EL (cell line): ENCODE measurements around the gene CAB39L.
"Not testable (repeated sequence)": the region's sequence is repeated elsewhere in the genome, so short reads cannot be mapped to it uniquely, and the experiment has no call there.

Experiments
- DNase-seq: peaks from one replicate; pipeline ENCODE4 v3.0.0-alpha.2; 2016

CAB39L gene

DNA sequence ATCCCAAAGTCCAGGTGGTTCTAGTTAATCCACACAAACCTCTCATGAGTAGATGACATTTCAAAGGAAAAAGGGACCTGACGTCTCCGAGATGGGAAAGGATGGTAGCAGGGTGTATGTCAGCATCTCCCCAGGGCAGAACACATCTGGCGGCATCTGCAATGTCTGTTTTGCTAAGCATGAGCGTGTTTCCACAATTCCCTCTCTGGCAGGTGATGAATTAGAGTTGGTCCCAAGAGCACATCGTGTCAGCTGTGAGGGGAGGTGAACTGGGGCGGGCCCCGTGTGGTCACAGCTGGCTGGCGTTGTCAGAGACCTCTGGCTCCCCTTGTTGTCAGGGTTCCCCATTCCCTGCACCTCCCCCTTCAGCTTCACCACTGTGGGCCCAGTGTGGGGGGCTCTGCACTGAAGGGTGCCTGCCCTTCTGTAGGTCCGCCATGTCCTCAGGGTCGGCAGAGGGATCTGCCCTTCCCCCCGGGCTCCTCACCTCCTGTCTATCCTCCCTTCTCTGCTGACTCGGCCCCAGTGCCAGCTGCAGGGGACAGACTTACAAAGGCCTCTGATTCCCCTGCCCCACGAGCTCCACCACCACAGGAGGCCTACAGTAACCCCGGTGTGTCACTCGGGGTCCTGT lies 138.0 kb downstream of the CAB39L start:
- DNase-seq, result no peak

DNA sequence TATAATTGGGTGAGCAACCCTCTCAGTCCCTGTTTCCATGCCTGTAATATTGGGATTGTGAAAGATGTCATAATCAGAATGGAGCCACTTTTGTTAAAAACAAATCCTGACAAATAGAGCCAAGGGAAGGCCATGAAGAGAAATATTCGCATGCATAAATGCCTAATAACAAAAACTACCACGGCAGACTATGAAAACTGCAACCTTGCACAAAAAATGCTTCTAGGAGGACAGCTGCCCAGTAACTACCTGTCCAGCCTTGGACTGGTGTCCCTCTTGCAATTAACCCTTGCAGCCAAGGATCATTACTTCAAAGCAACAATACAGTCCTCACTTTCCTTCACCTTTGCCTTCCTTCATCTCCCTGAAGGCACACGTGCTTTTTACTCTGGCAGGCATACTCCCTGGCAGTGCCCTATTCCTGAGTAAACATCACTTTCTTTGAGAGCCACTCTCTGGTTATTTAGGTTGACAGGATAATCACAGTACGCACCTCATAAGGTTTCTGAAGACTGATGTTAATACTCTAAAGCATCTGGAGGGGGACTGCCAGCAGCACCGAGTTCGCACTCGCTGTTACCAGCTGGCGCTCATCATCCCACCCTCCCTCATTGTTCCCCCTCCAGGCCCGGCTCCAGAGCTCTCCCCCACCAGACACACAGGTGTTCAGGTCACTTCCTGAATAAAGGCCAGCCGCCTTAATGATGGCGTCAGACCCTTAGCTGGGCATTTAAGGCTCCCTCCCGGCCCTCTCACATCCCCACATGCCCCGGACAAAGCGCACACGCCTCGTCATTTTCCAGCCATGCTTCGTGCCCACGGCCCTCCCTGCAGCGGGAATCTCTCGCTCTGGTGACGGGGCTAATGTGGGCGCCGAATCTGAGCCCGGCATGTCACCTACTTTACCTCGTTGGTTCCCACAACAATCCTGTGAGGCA lies 138.8 kb downstream of the CAB39L start:
- DNase-seq, result no peak

DNA sequence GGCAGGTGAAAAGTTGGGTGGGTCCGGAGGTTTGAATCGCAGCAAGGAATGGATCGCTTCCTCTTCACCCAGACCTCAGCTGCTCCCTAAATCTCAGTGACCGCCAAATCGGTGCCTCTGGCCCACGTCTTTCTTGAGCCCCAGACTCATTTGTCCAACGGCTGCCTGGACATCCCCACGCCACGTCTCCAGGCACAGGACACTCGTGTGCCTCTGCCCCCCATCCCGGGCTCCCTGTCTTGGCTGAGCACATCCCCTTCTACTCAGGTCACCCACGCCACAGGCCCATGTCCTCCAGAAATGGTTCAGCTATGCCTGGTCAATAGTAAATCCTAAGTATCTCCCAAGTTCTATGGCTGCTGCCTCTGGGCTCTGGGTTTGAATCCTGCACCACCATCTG lies 139.5 kb downstream of the CAB39L start:
- no peak for DNase-seq

DNA sequence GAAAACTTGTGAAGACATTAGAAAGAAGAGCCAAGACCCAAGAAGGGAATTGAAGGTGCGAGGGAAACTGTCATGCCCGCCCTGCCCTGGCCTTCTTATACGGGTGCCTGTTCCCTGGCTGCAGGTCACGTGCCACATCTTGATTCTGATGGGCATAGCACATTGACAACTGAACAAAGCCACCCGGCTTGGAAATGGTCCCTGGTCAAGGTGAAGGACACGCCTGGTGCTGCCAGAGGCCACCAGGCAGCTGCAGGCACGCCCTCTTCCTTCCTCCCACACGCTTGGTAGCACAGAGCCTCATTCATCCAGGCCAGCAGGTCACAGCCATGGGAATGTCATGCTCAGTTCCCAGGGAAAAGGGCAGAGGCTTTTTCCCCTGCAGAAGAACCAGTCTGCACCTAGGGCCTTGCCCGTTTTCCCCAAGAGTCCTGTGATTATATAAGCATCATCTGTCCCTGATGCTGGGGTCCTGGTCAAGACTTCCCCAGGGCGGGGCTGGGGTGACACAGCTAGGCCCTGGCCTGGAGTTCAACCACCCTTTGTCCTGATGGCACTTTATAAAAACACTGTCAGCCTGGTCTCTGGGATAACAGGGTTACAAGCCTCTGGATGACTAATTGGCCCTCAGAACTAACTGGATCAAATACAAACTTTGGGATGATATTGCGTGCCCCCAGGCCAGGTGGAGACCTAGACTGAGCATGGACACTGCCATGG lies 140.2 kb downstream of the CAB39L start:
- no peak for DNase-seq

DNA sequence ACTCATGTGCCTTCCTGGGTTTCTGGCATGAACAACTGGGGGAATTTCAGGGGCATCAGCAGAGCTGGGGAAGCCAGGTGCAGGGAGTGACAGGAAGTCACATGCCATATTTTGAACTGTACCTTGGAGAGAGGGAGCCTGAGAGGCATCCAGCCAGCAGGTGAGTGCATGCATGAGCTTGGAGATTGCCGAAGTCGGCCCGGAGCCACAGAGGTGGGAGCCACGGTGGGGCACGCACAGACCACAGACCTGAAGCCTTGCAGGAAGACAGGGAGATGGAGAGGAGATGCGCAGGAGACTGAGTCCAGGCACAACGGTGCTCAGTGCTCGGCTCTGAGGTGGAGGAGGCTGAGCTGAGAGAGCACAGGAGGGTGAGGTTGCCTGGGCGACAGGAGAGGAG lies 141.0 kb downstream of the CAB39L start:
- DNase-seq, result no peak

DNA sequence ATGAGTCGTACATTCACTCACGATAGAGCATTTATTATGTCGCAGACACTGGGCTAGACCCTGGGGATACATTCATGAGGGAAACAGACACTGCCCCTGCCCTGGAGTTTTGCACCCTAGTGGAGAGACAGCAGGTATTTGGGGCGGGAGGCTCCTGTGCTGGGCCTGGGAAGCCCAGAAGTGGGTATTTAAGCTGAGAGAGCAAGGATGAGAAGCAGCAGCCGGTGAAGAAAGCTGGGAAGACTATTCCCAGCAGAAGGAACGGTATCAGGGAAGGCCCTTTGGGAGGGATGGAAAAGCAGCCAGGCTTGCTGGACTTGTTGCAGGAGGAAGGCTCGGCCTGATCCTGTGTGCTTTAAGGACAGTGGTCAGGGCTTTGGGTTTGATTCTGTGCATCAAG lies 141.6 kb downstream of the CAB39L start:
- DNase-seq, result no peak

DNA sequence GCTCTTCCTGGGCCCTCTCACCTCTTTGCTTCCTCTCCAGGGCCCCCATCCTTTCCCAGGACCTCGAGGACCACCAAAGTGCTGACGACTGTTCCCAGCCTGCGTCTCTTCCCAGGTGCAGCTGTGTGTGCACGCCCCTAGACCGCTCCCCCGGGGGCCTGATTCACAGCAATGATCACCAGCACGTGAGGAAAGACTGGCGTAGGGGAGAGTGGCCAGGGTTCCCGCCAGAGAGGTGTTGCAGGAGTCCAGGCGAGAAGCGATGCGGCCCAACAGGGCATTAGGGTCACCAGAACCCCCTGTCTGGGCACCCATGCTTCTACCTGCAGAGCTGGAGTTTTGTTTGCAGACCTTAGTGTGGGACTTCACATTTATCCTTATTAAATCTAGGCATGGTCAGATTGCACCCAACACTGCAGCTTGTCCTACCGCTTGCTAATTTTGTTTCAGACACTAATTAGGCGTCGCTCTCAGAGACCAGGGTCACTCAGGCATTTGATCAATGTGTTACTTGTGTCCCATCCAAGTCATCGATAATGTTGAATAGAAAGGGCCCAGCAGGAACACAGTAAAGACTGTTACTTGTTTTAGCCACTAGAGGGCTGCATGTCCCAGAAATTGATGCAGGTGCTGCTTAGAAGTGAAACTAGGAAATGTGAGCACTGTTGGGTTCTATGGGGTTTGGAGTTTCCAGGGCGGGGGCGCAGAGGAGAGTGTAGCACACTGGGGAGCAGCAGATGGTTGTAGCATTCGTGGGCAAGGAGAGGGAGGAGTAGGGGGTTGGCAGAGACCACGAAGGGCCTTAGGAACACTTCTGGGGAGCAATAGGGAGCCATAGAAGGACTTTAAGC lies 142.9 kb downstream of the CAB39L start:
- DNase-seq, result peak; percentile 77

DNA sequence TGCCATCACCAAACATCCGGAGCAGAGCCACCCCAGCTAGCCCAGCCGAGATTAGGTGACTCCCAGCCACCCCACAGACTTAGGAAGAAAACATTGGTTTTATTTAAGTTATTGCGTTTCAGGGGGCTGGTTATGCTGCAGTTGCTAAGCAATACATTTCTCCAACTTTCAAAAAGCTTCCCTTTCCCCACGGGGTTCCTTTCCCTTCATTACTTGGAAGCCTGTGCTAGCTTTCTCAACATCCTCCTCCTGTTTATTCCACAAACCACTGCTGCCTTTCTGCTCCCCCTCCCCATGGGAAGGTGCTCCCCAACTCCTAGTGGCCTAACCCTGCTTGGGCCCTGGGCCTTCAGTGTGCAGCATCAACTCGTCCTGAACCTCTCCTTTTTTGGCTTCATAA lies 143.6 kb downstream of the CAB39L start:
- no peak for DNase-seq

DNA sequence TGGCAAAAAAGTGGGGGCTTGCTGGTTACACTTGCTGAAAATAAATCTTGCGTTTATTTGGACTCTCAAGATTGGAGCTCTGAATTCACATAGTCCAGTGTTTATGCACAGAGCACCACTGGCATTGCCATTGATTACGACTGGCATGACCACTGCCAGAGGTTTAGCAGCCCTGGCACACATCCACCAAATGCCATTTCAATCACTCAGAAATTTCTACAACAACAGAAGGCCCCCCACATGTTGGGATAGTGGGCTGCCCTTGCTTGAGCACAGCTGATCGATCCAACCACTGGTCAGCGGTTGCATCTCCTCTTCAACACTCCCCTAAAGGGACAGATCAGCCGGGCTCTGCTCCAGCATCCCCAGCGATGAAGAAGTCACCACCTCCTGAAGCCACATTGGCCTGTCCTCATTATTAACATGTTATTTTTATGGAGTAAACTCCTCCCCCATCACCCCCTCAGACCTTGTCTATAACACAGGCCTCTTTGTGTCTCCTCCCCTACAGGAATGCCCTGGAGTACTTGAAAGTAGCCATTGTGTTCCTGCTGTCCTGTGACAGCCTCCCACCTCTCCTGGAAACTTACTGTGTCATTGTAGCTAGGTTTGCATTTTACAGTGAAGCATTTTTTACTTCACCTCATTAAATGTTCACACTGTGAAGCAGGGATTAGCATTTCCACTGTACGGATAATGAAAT lies 144.8 kb downstream of the CAB39L start:
- DNase-seq, result peak; percentile 7

DNA sequence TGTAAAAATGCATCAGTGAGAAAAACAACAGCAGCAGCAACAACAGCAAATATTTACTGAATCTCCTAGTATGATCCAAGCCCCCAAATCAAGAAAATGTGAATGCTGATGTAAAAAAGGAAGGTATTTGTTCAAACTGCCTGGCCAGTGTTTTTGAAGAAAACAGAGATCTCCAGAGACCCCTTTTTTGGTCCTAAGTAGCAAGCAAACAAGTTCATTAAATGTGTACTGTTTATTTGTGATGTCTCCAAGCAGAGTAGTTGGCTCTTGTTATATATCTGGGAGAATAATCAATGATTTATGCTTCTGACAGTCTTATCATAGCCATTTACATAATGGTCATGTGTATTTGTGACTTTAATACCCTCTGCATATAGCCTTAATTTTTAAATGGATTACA lies 145.4 kb downstream of the CAB39L start:
- no peak for DNase-seq

DNA sequence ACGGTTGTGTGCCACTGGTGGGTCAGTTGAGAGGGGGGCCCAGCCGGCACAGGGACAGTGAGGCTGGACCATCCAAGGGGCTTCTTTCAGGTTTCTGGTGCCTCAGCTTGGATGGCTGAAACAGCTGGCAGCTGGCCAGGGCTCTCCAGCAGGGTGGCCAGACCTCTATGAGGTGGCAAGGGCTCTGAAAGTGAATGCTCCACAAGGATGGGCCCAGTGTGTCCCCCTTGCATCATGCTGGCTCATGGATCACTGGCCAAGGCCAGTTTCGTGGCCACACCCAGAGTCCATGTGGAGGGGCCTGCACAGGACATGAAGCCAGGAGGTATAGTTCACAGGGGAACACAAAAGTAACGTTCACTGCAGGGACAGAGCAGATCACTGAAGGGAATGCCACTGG lies 146.5 kb downstream of the CAB39L start:
- DNase-seq, result no peak

DNA sequence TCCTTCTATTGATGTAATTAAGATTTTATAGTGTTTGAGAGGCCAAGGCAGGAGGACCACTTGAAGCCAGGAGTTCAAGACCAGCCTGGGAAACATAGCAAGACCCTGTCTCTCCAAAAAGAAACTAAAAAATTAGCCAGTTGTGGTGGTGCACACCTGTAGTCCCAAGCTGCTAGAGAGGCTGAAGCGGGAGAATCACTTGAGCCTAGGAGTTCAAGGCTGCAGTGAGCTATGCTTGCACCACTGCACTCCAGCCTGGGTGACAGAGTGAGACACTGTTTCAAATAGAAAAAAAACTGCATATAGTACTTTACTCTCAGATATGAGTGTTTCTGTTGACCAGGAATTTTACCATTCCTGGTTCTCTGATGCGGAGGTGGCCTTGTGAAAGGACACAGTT lies 147.2 kb downstream of the CAB39L start:
- DNase-seq, result no peak

DNA sequence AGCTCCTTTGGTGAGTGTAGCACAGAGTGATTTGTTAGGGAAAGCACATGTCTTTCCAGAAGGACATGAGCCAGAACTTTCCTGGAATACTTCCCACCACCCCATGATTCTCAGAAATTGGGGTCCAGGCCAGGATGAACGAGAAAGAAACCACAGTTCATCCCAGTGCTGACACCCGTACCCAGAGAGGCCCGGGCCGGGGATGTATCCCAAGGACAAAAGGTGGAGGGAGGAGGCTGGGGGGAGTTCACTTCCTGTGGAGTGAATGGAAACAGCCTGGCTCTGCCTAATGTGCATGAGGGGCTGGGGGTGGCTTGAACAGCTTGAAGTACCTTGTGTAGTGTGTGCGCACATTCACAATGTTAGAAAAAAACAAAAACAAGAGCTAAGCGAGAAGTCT lies 148.6 kb downstream of the CAB39L start:
- DNase-seq, result no peak

DNA sequence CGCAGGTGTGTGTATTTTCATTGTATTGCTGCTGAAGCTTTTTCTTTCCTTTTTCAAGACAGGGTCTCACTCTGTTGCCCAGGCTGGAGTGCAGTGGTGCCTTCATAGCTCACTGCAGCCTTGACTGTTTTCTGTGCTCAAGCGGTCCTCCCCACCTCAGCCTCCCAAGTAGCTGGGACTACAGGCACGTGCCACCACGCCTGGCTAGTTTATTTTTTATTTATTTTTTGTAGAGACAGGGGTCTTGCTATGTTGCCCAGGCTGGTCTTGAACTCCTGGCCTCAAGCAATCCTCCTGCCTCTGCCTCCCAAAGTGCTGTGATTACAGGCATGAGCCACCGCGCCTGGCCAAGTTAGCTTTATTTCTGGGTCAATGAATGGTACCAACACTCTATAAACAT lies 149.1 kb downstream of the CAB39L start:
- DNase-seq, result not testable (repeated sequence)

DNA sequence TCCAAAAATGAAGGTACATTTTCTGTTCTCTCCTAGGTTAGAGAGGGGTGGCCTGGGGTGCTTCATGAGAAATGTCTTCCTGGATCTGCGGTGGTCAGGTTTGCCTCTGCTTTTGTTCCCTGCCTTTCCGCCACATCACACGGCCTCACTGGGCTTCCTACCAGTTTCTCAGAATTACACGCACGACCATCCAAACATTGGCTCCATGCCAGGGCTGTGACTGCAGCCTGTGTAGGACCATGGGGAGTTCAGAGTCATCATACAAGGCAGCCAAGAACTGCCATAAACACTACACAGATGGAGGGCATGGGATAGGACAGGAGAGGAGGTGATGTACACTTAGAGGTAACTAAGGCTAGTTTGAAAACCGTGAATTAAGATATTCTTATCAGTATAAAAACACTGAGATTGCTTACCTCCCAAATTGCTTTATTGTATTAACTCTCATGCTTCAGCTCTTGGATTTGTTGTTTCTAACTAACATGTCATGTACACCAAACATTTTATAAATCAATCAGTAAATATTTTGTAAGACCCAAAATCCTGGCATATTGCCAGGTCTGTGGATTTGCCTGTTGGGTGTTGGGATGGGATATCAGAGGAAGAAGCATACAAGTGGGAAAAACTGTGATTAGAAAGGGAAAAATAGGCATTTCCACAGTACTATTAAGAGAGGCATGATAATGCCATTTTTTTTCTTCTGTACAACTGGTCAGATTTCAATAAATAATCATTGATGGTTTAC lies 150.9 kb downstream of the CAB39L start:
- DNase-seq, result peak; percentile 15

DNA sequence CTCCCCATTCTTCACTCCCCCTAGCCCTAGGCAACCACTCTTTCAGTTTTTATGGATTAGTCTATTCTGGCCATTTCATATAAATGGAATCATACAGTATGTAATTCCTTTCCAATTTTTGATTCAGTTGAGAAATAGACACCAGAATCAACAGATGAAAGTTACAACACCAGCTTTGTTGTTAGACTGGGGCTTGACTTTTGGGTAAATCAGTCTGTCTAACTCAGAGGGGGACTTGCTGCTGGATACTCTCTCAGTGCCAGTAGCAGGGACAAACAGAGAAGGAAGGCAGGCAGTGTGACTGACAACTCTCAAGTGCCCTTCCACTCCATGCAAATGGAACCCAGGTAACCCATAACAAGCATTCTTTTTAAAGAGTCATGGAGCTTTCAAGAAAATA lies 155.4 kb downstream of the CAB39L start:
- no peak for DNase-seq

DNA sequence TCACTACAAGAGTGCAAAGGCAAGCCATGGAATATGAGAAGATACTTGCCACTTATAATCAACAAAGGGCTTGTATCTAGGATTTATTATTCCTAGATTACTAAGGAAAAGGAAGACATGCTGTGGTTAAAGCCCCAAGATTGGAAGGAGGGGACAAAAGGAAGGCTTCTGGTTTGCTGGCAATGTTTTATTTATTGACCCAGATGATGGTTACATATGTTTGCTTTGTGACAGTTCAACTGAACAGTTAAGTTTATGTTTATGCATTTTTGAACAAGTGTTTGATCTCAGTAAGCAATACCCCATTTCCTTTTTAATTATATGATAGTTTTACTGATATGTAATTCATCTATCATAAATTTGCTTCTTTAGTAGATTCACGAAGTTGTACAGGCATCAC lies 155.9 kb downstream of the CAB39L start:
- no peak for DNase-seq

DNA sequence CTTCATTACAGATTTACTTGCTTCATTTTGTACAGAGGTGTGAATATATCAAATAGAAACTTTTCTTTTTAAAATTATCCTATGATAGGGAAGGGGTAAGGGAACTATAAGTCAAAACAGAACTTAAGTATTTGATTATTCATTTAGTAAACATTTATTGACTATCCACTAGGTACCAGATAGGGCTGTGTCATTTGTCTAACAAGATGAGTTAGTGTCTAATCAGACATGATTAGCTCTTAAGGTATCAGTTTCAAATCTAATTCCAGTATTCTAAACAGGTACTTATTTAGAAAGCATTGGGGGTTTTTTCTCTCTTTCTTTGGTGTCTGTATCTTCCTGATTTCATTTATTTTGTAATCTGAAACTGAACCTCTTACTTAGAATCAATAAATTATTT lies 164.0 kb downstream of the CAB39L start:
- DNase-seq, result no peak

DNA sequence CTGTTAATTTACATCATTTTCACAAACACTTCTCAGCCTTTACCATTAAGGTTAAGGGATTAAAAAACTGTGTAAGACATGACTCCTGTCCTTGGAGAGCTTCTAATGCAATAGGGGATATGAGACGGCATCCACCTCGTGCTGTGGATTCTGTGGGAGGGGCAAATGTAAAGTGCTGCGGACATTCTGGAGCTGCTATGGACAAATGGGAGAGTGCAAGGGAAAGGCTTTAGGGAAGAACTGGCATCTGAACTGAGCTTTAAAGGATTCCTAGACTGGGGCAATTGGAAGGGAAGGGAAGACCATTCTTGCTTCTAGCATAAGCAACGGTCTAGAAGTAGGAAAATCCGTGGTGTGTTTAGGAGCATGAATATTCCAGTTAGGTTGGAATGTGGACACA lies 164.8 kb downstream of the CAB39L start:
- no peak for DNase-seq

DNA sequence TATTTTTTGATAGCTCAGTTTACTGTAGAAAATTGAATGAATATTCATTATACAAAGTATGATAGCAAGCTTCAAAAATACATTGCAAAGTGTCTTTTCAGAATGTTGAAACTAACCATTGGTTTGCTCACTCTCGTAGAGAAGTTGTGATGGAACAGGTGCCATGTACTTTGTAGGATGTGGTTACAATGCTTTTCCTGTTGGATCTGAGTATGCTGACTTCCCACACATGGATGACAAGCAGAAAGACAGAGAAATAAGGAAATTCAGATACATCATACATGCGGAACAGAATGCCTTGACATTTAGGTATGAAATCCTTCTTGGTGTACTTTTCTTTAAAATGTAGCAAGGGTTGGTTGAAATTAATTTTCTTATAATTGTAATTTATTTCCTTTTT lies 165.7 kb downstream of the CAB39L start:
- DNase-seq, result no peak

DNA sequence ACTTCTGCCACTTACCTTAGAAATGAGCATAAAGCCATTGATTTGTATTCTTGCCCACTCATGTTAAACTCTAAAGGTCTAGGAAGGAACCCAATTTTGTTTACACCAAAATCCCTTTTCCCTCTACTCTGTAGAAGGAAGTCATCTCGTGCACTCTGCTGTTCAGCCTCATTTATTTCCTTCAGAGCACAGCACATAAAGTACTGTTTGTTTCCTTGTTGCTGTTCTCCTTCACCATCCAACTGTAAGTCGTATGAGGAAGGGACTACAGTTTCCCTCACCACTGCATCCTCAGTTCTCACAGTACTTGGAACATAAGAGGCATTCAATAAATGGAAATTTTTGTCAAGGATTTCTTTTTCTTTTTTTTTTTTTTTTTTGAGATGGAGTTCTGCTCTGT lies 171.6 kb downstream of the CAB39L start:
- no peak for DNase-seq

DNA sequence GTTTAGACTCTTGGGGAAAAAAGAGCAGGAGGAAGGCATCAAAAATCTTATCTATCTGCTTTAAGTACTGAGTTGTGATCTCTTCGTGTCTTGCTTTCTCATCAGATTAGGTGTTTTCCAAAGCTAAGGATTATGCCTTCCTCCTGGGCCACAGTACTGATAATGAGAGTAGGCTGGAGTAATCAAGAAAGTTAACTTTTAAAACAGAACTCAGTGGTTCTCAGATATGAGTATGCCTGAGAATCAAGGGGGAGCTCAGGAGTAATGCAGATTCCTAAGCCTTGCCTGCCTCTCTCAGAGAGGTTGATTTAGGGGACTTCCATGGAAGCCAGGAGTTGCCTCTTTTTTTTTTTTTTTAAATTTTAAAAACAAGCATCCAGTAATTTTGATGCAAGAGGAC lies 172.6 kb downstream of the CAB39L start:
- DNase-seq, result no peak
